Measurements from ENCODE around the gene ACE2.

DNA sequence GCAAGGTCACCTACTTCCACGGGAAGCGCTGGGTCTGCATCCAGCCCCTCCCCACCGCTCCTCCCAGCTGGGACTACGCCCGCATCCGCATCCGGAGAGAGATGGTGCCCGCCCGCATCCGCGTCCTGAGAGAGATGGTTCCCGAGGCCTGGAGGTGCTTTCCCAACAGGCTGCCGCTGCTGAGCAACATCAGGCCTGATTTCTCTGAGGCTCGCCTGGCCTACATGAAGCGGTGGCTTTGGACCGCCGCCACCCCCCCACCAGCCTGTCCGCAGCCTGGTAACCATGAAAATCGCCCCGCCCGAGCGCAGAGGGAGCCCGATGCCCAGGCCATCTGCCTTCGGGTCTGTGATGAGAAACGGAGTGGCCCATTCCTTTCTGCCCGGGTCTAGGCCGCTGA is 45.8 kb upstream of the ACE2 start:
- TF ChIP-seq CTCF (conservative IDR thresholded peaks at IDR 0.05): no peak
- no peak for TF ChIP-seq ZFX (IDR thresholded peaks at IDR 0.05)
